ENCODE data around the gene ETV1. TPM values are rescaled to one million over a fixed set of nuclear protein-coding genes. Genes with fewer than 3 reads are reported as not detected.

ETV1 gene
- 5.0 and 6.8 TPM in 2 replicates for total RNA-seq

DNA sequence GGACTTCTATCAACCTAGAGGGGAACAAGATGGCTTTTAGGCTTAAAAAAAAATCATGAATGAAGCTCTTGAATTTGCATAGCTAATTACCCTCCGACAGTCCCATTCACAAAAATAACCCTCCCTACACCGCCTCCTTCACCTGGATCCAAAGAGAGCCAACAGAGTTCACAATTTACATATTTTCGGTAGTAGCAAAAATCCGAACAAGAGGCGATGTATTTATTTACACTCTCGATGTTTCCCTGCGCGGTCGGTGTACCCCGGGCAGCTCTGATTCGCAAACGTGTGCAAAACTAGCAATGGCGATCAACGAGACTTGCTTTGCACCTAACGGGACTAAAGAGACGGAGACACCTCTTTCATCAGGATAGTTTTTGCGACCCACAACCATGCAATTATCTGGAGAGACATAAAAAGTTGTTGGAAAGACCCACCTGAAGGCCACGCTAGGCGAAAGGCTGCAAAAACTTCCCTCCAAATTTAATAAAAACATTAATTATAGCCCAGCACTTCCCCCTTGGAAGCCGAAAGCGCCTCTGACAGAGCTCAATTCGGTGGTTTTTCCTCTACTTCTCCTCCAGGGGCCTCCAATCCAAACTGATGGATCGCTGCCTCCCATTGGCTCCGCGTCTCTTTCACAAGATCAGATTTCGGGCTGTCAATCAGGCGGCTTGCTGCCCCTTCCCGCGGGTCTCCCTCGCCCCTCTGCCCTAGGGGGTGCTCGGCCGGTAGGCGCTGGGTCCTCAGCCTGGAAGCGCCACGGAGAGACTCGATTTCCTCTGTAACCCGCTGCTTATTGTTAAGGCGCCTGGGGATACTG lies at the start of gene ETV1:
Gene ETV1 (minus strand): TSS at position 541 of the 823 bp plus-strand sequence. CDS start 614 bp downstream, outside the sequence.
- peak; percentile 79 to 81 for DNase-seq (ENCODE audit: low read depth in 2 of 2)

DNA sequence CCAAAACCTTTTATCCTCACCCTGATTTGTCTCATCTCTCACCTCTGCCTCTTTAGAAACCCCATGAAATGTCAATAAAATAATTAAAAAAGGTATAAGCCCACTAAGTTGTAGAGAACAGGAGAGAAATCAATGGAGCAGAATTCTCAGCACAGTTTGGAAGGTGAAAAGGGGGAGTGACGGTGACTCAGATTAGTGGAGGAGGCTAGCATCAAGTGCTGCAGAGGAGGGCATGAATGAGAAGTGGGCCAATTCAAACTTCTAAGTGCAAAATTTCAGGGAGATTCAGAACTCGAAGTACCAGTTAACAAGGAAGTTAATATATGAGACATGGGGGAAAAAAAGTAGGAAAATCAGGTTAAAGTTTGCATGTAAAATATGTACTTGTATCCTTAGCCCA lies 34.9 kb upstream of the ETV1 start:
- no peak for DNase-seq (ENCODE audit: low read depth in 2 of 2)

DNA sequence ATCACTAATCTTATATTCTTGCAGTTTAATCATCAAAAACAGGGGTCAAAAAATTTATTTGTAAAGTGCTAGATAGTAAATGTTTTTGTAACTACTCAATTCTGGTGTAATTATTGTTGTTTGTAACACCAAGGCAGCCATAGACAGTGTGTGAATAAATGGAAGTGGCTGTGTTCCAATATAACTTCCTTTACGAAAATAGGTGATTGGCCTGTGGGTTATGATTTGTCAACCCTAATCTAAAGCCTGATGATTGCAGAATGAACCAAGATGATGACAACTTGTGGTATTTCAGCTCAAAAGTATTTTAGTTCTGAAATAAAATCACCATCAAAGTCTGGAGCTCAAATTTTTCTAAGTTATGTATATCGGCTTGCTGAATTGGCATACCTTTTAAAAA lies 34.4 kb upstream of the ETV1 start:
- DNase-seq (ENCODE audit: low read depth in 2 of 2): no peak

DNA sequence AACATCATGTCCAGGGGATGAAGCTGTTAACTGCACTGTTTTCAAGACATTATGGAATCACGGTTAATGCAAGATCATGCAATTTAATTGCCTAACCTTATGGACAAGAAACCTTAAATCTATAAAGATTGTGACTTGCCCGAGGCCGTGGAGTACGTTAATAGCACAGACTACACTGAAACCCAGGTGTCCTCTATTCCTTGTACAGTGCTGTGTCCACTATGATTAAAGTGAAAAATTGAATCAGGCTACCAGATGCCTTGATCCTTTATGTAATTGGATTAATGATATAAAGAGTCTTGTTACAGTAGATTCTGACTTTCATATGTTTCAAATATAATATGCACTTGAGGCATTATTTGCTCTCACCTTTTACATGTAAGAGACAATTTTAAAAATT lies 33.9 kb upstream of the ETV1 start:
- DNase-seq (ENCODE audit: low read depth in 2 of 2): no peak

DNA sequence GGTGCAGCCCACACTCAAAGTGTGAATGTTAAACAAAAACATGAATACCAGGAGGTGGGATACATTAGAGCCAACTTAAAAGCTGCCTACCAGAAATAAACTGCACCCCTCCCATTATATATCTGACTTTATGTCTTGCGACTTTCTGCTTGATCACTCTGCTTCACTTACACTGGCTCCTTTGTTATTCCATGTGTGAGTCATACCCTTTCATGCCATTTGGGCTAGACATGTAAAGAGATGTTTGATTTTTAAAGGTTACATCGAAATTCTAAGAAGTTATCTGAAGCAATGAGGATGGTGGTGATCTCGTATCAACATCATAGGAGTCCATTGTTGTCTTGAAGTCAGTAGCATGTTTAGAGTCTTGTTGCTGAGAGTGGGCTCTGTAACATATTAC lies 31.6 kb upstream of the ETV1 start:
- no peak for DNase-seq (ENCODE audit: low read depth in 2 of 2)

DNA sequence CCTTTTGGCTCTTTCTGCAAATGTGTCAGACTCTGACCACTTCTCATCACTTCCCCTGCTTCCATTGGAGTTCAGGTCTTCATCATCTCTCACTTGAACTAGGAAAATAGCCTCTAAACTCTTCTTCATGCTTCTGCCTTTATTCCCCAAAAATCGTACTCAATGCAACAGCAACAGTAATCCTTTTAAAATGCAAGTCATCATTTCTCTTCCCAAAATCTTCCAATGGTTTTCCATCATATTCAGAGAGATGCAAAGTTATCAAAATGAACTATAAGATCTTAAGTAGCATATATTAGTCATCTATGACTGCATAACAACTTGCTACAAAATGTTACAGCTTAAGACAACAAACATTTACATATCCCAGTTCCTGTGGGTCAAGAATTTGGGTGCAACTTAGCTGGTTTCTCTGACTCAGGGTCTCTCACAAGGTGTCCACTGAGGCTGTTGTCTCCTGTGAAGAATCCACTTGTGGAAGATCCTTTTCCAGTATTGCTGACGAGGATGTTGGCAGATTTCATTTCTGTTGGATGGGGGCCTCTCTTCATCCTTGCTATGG lies 31.0 kb upstream of the ETV1 start:
- no peak for DNase-seq (ENCODE audit: low read depth in 2 of 2)

DNA sequence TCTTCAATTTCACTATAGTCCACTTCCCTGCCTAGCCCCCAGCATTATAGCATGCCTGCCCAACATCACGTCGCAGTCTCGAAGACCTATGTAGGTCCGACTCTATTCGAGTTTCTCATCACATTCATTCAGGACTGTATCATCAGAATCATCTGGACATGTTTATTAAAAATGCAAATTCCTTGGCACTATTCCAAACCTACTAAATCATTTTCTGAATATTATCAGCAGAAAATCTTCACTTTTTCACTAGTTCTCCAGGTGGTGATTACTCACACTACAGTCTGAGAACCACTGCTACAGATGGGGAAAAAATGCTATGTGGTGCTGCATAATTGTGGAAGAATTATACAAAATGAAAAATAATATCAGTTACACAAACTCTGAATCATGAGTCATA lies 29.3 kb upstream of the ETV1 start:
- no peak for DNase-seq (ENCODE audit: low read depth in 2 of 2)

DNA sequence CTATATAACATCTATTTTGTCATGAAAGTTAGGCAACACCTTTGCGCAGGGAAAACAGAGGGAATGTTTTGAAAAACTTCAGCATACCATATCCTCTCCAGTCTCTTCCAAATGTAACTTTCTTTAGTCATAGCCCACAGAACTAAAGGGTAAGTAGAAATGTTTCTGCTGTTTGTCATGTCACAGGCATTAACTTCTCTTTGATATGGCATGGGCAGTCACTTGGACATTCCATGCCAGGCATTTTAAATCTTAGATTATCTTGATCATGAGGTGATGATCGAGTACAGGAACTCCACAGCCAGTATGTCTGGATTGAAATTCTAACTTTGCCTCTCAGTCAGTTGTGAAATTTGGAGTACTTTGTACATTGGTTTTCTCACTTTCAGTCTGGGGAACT lies 27.5 kb upstream of the ETV1 start:
- no peak for DNase-seq (ENCODE audit: low read depth in 2 of 2)

DNA sequence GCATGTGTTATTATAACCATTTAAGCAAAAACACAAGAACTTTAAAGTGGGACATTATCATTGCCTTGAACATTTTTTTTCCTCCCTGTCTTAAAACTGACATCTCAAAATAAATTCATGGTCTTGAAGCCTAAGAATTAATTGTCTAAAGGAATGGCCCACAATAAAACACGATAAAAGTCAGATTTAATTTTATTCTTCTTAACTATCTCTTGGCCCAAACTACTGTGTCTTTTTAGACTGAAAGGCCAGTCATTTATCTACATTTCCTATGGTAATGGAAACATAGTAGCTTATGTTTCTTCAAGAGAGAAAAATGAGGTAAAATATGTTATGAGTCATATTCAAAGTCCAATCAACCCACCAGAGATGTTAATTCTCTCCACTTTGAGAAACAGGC lies 24.4 kb upstream of the ETV1 start:
- DNase-seq (ENCODE audit: low read depth in 2 of 2): no peak

DNA sequence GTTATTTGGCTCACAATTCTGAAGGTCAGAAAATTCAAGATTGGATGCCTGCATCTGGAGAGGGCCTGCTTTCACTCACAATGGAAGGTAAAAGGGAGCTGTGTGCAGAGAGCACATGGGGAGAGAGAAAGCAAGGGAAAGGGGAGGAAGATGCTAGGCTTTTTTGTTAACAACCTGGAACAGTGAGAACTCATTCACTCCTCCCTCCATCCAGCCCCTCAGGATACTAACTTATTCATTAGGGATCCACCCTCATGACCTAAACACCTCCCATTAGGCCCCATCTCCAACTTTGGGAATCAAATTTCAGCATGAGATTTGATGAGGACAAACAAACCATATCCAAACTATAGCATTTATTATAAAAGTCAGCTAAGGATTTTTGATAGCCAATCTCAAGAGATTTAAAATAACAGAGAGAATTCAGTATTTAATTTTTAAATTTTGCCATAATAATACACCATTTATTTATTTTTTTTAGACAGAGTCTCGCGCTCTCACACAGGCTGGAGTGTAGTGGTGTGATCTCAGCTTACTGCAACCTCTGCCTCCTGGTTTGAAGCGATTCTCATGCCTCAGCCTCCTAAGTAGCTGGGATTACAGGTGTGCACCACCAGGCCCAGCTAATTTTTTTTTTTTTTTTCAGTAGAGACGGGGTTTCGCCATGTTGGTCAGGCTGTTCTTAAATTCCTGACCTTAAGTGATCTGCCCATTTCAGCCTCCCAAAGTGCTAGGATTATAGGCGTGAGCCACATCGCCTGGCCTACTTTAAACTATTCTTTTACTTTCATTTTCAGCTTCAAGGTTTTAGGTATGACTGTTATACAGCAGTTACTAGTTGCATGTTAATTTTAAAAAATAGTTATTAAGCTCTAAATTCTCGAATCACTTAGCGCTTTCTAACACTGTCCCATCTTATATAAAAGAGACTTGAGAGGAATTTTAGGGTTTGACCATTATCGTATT lies 20.3 kb upstream of the ETV1 start:
- no peak for DNase-seq (ENCODE audit: low read depth in 2 of 2)

DNA sequence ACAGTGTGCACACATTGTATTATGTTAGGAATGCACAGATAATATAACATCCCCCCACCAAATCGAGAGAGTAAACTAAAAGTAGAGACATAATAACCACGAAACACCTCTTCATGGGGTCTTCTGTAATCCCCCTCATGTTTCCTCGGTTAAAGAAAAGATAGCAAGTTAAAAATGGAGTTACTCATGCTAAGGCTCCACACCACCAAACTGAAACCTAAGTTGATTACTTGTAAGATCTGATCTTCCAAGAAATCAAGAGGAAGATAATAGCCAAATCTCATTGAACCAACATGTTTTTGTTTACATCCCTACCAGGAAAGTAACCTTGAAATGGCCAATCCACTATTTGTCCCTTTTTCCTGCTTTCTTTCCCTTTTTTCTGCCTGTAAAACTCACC lies 11.7 kb upstream of the ETV1 start:
- no peak for DNase-seq (ENCODE audit: low read depth in 2 of 2)

DNA sequence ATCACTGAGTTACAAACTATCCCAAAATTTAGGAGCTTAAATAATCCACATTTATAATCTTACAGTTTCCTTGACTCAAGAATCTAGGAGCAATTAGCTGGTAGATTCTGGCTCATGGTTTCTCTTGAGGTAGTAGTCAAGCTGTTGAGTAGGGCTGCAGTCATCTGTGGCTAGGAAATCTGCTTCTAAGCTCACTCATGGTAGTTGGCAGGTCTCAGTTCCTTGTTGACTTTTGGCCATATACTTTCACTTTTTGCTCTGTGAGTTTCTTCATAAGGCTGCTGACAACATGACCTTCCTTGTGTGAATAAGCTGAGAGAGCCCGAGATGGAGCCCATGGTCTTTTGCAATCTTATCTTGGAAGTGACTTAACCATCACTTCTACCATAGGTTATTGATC lies 10.8 kb upstream of the ETV1 start:
- DNase-seq (ENCODE audit: low read depth in 2 of 2): no peak

DNA sequence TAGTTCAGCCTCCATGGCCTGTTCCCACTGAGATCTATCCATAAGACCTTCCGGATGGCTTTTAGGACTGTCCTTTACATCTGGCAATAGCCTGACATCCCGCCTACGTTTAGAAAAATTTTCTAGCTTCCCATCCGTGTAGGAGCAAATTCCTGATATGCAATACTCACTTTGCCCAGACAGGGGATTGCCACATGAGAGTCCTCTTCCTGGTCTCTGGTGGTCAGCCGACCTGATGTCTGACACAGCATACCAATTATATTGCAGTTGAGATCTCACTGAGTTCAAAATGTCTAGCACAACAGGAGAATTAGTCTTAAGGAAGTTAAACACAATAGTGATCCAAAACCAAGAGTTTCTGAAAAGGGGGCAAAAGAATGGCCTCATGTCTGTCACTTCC lies 9.4 kb upstream of the ETV1 start:
- DNase-seq (ENCODE audit: low read depth in 2 of 2): no peak

DNA sequence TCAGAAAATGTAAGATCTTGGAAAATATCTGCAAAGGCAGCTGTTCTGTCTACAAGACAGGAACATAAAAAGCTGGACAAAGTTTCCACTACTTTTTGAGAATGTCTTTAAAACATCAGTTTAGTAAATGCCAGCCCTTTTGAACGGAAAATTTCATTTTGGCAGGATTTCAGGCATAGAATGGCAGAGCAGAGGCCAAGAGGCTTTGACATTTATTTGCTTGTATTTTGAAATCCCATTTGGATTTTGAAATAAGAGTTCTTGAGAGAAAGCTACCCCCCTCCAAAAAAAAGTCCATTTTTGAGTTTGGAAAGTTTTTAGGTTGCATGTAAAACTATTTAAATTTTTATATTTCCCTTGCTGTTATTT lies 3.1 kb upstream of the ETV1 start:
- peak in 1 of 2 donors; percentile 26 for DNase-seq (ENCODE audit: low read depth in 2 of 2)

DNA sequence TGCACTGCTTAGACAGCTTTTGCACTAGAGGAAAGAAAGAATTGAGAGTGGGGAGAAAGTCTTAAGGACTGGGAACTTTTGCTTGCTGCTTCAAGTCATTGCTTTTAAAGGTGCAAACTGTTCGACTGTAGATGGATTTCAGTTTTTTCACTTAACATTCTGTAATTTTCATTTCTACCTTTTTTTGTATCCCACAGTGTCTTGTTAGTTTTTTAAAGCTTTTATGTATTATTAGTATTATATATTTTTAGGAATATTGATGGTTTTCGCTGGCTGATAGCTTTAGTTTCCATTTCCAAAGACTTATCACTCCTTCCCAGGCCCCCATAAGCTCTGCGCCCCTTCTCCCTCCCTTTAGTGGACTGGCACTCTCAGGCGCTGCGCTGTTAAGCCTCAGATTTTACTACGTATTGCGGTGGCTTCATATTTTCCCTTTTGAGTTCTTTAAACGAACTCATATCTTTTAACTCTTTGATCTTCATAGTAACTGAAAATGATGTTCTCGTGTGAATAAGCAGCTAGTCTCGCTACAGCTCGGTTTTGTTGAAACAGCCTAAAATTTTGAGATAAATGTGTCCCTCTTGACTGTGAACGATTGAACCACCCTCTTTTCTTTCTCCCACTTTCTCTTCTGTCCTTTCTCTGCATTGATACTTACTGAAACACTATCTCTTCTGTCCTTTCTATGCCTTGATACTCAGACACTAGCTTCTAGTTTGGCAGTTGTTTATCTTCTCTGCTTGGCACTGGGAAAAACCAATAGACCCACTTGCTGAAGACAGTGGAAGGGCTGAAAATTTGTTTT lies 2.5 kb upstream of the ETV1 start:
- no peak for DNase-seq (ENCODE audit: low read depth in 2 of 2)

DNA sequence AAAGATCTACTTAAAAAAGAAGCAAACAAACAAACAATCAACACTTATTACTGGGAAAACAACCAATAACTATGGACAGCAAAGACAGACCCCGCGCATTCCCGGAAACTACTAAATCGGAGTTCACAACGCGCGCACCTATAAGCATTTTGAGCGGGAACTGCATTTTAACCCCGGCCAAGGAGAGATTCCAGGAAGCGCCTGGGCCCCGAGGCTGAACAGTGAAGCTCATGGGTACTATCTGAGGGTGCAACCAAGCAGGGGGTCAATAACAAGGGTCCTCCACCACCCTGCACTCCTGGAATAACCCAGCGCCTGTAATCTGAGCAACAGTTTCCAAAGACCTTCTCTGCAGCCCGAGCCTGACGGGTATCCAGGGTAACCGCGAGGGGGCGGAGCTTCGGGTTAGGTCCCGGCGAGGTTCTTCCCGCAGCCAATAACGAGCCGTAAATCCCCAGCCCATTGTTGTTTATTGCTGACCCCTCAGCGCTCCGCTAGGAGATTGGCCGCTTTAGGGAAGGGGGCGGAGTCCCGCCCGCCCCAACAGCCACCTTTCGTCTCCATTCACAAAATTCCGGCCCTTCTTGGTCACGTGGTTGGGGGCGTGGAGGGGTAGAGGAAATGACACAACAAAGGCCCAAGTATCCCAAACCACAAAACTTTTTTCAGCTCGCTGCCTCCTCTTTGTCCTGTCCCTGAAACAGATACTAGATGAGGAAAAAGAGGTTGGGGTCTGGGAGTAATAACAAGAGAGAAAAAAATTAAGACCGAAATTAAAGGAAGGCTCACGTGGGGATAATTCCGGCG lies 1.7 kb upstream of the ETV1 start:
- DNase-seq (ENCODE audit: low read depth in 2 of 2): peak; percentile 97 to 98

DNA sequence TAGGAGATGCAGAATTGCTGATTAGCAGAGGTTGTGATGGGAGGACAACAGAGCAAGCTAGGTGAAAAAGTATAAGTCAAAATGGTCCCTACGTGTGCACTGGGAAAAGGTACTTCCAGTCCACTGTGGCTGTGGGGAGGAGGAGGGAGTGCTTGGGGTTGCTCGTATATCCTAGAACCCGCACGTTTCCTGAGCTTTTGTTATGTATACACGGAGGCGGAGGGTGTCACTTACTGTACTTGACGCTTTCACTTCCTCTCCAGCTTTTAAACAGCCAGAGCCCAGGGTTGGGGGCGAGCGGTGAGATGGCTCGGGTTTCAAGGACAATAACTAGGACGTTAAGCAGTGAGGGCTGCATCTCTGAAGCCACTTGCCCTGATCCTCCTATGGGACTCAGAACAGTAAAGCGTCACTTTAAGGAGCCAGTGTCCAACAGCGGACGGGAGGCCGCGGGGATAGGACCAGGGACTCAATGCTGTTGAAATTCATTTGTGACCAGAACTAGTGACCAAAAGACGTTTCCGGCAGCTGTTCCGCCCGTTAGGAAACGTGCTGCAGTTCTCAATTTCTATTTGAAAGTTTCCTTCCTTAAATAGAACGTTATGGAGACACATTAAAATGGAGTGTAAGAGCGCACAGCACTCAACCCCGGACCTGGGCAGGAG lies 985 bp upstream of the ETV1 start:
- peak; percentile 63 to 72 for DNase-seq (ENCODE audit: low read depth in 2 of 2)

DNA sequence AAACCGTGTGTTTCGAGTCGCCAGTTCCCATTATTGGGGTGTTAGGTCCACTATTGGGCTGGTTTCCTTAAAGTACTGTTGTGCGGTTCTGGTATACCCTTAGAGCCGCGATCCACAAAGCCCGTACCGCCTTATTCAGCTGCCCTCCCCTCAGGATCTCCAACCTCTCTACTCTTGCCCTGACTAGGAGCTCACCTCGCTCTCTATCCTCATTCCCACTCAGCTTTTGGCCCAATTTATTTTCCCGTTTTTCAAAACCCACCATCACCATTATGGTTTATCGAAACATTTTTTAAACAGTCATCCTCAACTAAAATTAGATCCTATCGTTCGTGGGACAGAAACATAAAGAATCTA lies 461 bp upstream of the ETV1 start:
- no peak for DNase-seq (ENCODE audit: low read depth in 2 of 2)

DNA sequence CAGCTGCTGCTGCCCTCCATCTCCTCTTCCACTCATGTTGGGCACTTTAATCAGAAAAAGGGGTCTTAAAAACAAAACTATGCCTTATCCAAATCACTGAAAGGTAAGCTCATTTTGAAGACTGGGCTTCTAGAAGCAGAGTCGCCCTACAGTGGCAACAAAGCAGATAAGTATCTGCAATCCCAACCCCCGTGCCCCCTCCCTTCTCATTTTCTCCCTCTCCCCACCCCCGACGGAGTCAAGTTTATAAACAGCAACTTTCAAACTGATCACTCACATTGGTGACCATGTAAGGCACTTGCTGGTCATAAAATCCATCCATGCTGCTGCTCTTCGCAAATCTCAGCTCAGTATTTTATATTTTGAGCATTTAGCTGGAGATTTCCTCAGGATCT lies 738 bp downstream of the ETV1 start:
- peak; percentile 36 to 48 for DNase-seq (ENCODE audit: low read depth in 2 of 2)

DNA sequence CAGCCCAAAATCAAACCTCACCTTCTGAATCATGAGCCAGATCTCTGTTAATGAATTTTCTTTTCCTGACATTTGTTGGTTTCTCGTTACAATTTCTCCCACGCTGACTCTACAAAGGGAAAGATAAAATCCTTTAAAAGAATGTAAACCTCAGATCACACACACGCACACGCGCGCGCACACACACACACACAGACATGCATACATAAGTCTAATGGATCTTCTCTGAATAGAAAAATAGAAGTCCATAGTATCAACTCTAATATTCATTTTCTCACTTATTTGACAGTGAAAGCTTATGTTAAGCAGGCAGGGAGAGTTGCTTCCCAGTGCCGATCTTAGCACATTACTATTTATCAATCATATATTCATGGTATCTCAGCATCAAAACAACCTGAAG lies 1.4 kb downstream of the ETV1 start:
- peak; percentile 42 to 59 for DNase-seq (ENCODE audit: low read depth in 2 of 2)
